ENCODE measurements around the gene SCARB2.

DNA sequence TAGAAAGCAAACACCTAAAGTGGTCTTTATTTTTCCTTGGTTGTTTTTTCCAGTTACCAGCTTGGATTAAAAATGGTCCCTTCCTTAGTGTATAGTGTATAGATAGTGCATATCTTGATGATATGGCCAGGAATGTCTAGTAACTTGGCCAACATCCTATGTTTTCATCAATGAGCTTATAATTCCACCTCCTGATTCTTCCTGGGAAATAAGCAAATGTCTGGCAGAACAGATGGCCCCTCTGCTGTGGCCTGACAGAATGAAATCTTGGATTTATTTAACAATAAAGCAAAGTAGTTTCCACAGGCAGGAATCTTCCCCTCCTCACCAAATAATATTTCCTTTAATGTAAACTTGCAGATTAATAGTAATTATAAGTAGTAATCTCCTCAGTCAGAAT lies 6.1 kb downstream of the SCARB2 start:
- no peak for TF ChIP-seq CTCF (IDR thresholded peaks at IDR 0.05)
- no peak for TF ChIP-seq POLR2A (IDR thresholded peaks at IDR 0.05)
